ENCODE data around the gene MSI1. TPM values are rescaled to one million over a fixed set of nuclear protein-coding genes. Genes with fewer than 3 reads are reported as not detected.

The MSI1 gene
- total and polyA plus RNA-seq, 2 of the 13 experiments (the other 11 are each of a cell fraction or from before 2014, with no cell fraction given) = 0.09 to 0.46 TPM

GRCh38 chr12:120292661-120293531, 76.1 kb downstream of the MSI1 start, which contains the start of gene RNU4-1 (continued):
- TF ChIP-seq GATAD1 (CRISPR knock-in tag; IDR thresholded peaks at IDR 0.05) = peak; percentile 30; the same call in 1 of the 2 replicates
- TF ChIP-seq ZNF530 (CRISPR knock-in tag; IDR thresholded peaks at IDR 0.05; ENCODE audit: low read depth) = no peak
- TF ChIP-seq SIX1 (CRISPR knock-in tag; IDR thresholded peaks at IDR 0.05; ENCODE audit: borderline replicate concordance) = peak; percentile 84
- peak; percentile 15; the same call in 1 of the 2 replicates for TF ChIP-seq ZFP62 (CRISPR knock-in tag; IDR thresholded peaks at IDR 0.05)
- TF ChIP-seq ZNF720 (CRISPR knock-in tag; IDR thresholded peaks at IDR 0.05) = no peak
- TF ChIP-seq GTF3A (CRISPR knock-in tag; conservative IDR thresholded peaks at IDR 0.05) = no peak
- TF ChIP-seq KDM6A (CRISPR knock-in tag; IDR thresholded peaks at IDR 0.05; ENCODE audit: low read depth) = no peak
- TF ChIP-seq ZHX2 (IDR thresholded peaks at IDR 0.05; ENCODE audit: low read depth) = peak; percentile 50; the same call in 1 of the 2 replicates
- TF ChIP-seq ZHX2 (CRISPR knock-in tag; IDR thresholded peaks at IDR 0.05; ENCODE audit: borderline replicate concordance) = 0 out of 2 replicates have a peak, but pooled peaks have one; percentile 52
- TF ChIP-seq ZIK1 (CRISPR knock-in tag; IDR thresholded peaks at IDR 0.05; ENCODE audit: borderline replicate concordance, low read depth) = no peak
- TF ChIP-seq SKIL (CRISPR knock-in tag; IDR thresholded peaks at IDR 0.05; ENCODE audit: borderline replicate concordance) = no peak
- no peak for TF ChIP-seq ZNF20 (CRISPR knock-in tag; IDR thresholded peaks at IDR 0.05)
- TF ChIP-seq ZFP1 (CRISPR knock-in tag; IDR thresholded peaks at IDR 0.05) = peak; percentile 68; the same call in 1 of the 2 replicates
- TF ChIP-seq ZNF17 (CRISPR knock-in tag; IDR thresholded peaks at IDR 0.05) = no peak
- peak; percentile 74 for TF ChIP-seq PHF21A (CRISPR knock-in tag; IDR thresholded peaks at IDR 0.05)
- no peak for TF ChIP-seq ZNF432 (CRISPR knock-in tag; IDR thresholded peaks at IDR 0.05; ENCODE audit: borderline replicate concordance)
- TF ChIP-seq ZZZ3 (CRISPR knock-in tag; IDR thresholded peaks at IDR 0.05; ENCODE audit: borderline replicate concordance) = no peak
- peak; percentile 72; the same call in 1 of the 2 replicates for TF ChIP-seq BATF2 (CRISPR knock-in tag; IDR thresholded peaks at IDR 0.05)
- no peak; the same call in 1 of the 2 replicates for TF ChIP-seq TIGD3 (CRISPR knock-in tag; IDR thresholded peaks at IDR 0.05; ENCODE audit: borderline replicate concordance)
- no peak for TF ChIP-seq HNRNPH1 (optimal IDR thresholded peaks at IDR 0.05; ENCODE audit: low read depth, low read length)
